Measurements from ENCODE around the gene SLC8B1.

The SLC8B1 gene

DNA sequence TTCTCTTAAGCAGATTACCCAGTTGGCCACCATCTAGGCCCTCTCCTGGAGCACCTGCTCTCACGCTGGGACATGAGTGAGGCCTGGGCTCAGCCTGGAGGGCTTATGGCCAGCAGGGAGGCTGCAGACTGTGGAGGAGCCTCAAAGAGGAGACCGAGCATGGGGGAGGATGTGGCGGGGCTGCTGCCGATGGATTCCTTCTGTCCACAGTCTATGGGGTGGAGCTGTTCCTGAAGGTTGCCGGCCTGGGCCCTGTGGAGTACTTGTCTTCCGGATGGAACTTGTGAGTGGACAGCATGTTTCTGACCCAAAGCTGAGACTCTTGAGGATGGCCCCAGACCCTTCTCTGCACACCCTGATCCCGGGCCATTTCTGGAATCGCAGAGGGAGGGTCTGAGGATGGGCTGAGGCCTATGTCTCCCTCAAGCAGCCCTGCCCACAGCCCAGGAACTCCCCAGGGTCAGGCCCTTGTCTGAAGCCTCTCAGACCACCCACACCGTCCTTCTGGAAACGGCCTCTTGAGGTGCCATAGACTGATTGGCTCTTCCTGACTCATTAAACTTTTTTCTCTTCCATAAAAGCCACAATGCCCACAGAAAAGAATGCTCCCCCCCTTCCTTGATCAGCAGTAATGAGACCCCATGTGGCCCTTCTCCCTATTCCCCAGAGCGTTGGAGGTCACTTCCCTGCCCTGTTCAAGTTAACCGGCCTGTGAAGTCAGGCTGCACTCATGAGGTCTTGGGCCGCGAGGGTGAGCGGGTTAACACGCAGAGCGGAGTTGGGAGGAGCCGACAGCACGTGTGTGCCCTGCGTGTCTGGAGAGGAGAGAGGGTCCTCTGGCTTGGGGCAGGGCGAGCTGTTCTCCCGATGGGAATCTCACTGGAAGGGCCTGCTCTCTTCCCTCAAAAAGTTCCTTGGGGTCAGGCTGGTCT is 49.0 kb downstream of the SLC8B1 start:
- H3K4me3 ChIP-seq (ENCODE audit: low read depth, low read length): no peak overlapping the region
- DNase-seq (ENCODE audit: low read depth): no peak
- TF ChIP-seq, protein P1, sequence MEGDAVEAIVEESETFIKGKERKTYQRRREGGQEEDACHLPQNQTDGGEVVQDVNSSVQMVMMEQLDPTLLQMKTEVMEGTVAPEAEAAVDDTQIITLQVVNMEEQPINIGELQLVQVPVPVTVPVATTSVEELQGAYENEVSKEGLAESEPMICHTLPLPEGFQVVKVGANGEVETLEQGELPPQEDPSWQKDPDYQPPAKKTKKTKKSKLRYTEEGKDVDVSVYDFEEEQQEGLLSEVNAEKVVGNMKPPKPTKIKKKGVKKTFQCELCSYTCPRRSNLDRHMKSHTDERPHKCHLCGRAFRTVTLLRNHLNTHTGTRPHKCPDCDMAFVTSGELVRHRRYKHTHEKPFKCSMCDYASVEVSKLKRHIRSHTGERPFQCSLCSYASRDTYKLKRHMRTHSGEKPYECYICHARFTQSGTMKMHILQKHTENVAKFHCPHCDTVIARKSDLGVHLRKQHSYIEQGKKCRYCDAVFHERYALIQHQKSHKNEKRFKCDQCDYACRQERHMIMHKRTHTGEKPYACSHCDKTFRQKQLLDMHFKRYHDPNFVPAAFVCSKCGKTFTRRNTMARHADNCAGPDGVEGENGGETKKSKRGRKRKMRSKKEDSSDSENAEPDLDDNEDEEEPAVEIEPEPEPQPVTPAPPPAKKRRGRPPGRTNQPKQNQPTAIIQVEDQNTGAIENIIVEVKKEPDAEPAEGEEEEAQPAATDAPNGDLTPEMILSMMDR (IDR thresholded peaks at IDR 0.05; ENCODE audit: insufficient read depth, low read depth, low read length, missing control alignments): no peak

DNA sequence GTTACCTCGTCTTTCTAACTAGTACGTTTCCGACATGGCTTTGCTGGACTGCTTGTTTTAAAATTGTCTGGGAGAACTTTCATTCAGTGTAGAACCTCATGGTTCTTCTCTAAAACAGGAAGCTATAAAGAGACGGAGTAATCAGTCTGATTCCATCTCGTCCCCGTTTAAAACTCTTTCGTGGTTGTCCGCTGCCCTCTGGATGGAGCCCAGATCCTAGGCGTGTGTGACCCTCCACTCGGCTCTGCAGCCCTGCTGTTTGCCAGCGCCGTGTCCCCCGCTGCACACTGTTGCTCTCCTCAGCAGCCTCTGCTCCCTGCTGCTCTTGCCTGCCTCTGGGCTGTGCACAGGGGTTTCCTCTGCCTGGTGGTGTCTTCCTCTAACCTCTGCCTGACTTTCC is 50.2 kb downstream of the SLC8B1 start:
- H3K4me3 ChIP-seq (ENCODE audit: low read depth, low read length): no peak overlapping the region
- TF ChIP-seq, protein P1 (IDR thresholded peaks at IDR 0.05; ENCODE audit: insufficient read depth, low read depth, low read length, missing control alignments): no peak
- no peak for DNase-seq (ENCODE audit: low read depth)

GRCh38 chr12:113278633-113279032 is 56.3 kb downstream of the SLC8B1 start:
- no peak overlapping the region for H3K4me3 ChIP-seq (ENCODE audit: low read depth, low read length)
- TF ChIP-seq, protein P1 (IDR thresholded peaks at IDR 0.05; ENCODE audit: insufficient read depth, low read depth, low read length, missing control alignments): no peak
- DNase-seq (ENCODE audit: low read depth): no peak

GRCh38 chr12:113278141-113278540 is 56.8 kb downstream of the SLC8B1 start:
- H3K4me3 ChIP-seq (ENCODE audit: low read depth, low read length): no peak overlapping the region
- no peak for DNase-seq (ENCODE audit: low read depth)
- TF ChIP-seq, protein P1 (IDR thresholded peaks at IDR 0.05; ENCODE audit: insufficient read depth, low read depth, low read length, missing control alignments): no peak

- DNase-seq (ENCODE audit: low read depth): no peak
- no peak overlapping the region for H3K4me3 ChIP-seq (ENCODE audit: low read depth, low read length)
- TF ChIP-seq, protein P1 (IDR thresholded peaks at IDR 0.05; ENCODE audit: insufficient read depth, low read depth, low read length, missing control alignments): no peak
Observed at GRCh38 chr12:113277511-113277910, 57.4 kb downstream of the SLC8B1 start.

- TF ChIP-seq, protein P1 (IDR thresholded peaks at IDR 0.05; ENCODE audit: insufficient read depth, low read depth, low read length, missing control alignments): no peak
- DNase-seq (ENCODE audit: low read depth): no peak
- no peak overlapping the region for H3K4me3 ChIP-seq (ENCODE audit: low read depth, low read length)
Observed at GRCh38 chr12:113276946-113277500, 57.9 kb downstream of the SLC8B1 start.

Measured in GM12865 (cell line).